H9 (cell line): Measurements from ENCODE around the gene LTB4R. TPM values are rescaled to one million over a fixed set of nuclear protein-coding genes. Genes with fewer than 3 reads are reported as not detected.

Experiments used
- DNase-seq: peaks from one replicate; pipeline ENCODE4 v3.0.0-alpha.2; 2017
- H2AFZ ChIP-seq: one replicate; pipeline ENCODE4 v1.6.1; 2013; ENCODE audit warnings: mild to moderate bottlenecking, low read length, control low read depth, moderate library complexity
- H2AK5ac ChIP-seq: 2 replicates; pipeline ENCODE4 v1.6.1; 2013; ENCODE audit warnings: low read length, control low read depth, mixed read lengths; ENCODE audit not compliant: insufficient read length
- H2BK120ac ChIP-seq: one replicate; pipeline ENCODE4 v1.6.1; 2013; ENCODE audit warnings: low read depth, mild to moderate bottlenecking, low read length, control low read depth, inconsistent platforms; ENCODE audit not compliant: poor library complexity, severe bottlenecking
- H2BK12ac ChIP-seq: 2 replicates; pipeline ENCODE4 v1.6.1; 2013; ENCODE audit warnings: low read length, control low read depth, mixed read lengths, low read depth; ENCODE audit not compliant: insufficient read length
- H2BK15ac ChIP-seq: 2 replicates; pipeline ENCODE4 v1.6.1; 2013; ENCODE audit warnings: low read depth, low read length, control low read depth
- H2BK20ac ChIP-seq: one replicate; pipeline ENCODE4 v1.6.1; 2013; ENCODE audit warnings: low read depth, mild to moderate bottlenecking, low read length, control low read depth, inconsistent platforms; ENCODE audit not compliant: poor library complexity, severe bottlenecking
- H2BK5ac ChIP-seq: 2 replicates; pipeline ENCODE4 v1.6.1; 2013; ENCODE audit warnings: low read length, control low read depth, mixed read lengths; ENCODE audit not compliant: insufficient read length
- H3K14ac ChIP-seq: 2 replicates; pipeline ENCODE4 v1.6.1; 2013; ENCODE audit warnings: low read length, control low read depth; ENCODE audit not compliant: insufficient read depth
- H3K18ac ChIP-seq: 2 replicates; pipeline ENCODE4 v1.6.1; 2013; ENCODE audit warnings: low read depth, mild to moderate bottlenecking, mixed read lengths, low read length, control low read depth; ENCODE audit not compliant: insufficient read length
- H3K23ac ChIP-seq: 2 replicates; pipeline ENCODE4 v1.6.1; 2013; ENCODE audit warnings: low read length, control low read depth, mixed read lengths, low read depth; ENCODE audit not compliant: insufficient read length
- H3K23me2 ChIP-seq: 2 replicates; pipeline ENCODE4 v1.6.1; 2013; ENCODE audit warnings: low read depth, mild to moderate bottlenecking, mixed read lengths, low read length, control low read depth; ENCODE audit not compliant: insufficient read length, poor library complexity, severe bottlenecking
- H3K27ac ChIP-seq: 2 replicates; pipeline ENCODE4 v1.5.1; 2013; ENCODE audit warnings: low read length, control low read depth, mixed read lengths, low read depth; ENCODE audit not compliant: insufficient read length
- H3K27me3 ChIP-seq: 2 replicates; pipeline ENCODE4 v1.6.1; 2013; ENCODE audit warnings: low read length, control low read depth, inconsistent platforms; ENCODE audit not compliant: insufficient read depth
- H3K4ac ChIP-seq: 2 replicates; pipeline ENCODE4 v1.6.1; 2013; ENCODE audit warnings: low read depth, mild to moderate bottlenecking, control low read depth, inconsistent platforms, low read length, moderate library complexity
- H3K4me1 ChIP-seq: 2 replicates; pipeline ENCODE4 v1.6.1; 2013; ENCODE audit warnings: low read length, control low read depth, inconsistent platforms; ENCODE audit not compliant: insufficient read depth
- H3K4me2 ChIP-seq: 2 replicates; pipeline ENCODE4 v1.6.1; 2013; ENCODE audit warnings: low read length, control low read depth, mixed read lengths; ENCODE audit not compliant: insufficient read length, insufficient read depth
- H3K56ac ChIP-seq: 2 replicates; pipeline ENCODE4 v1.6.1; 2013; ENCODE audit warnings: low read depth, mild to moderate bottlenecking, mixed read lengths, low read length, control low read depth; ENCODE audit not compliant: insufficient read length
- H3K79me1 ChIP-seq: 2 replicates; pipeline ENCODE4 v1.6.1; 2013; ENCODE audit warnings: low read depth, mild to moderate bottlenecking, moderate library complexity, low read length, control low read depth, inconsistent platforms; ENCODE audit not compliant: insufficient read depth, poor library complexity, severe bottlenecking
- H3K79me2 ChIP-seq: 2 replicates; pipeline ENCODE4 v1.6.1; 2013; ENCODE audit warnings: low read length, control low read depth, inconsistent platforms; ENCODE audit not compliant: insufficient read depth
- H3K9ac ChIP-seq: 2 replicates; pipeline ENCODE4 v1.6.1; 2013; ENCODE audit warnings: low read length, control low read depth, mixed read lengths; ENCODE audit not compliant: insufficient read length; ENCODE audit errors: extremely low read depth
- H3K9me3 ChIP-seq: one replicate; pipeline ENCODE4 v1.6.1; 2013; ENCODE audit warnings: low read depth, low read length, inconsistent platforms; ENCODE audit not compliant: control insufficient read depth
- H3T11ph ChIP-seq: one replicate; pipeline ENCODE4 v1.6.1; 2013; ENCODE audit warnings: mild to moderate bottlenecking, low read length, control low read depth, inconsistent platforms
- H4K20me1 ChIP-seq: one replicate; pipeline ENCODE4 v1.6.1; 2013; ENCODE audit not compliant: control insufficient read depth, insufficient read length, insufficient read depth
- H4K5ac ChIP-seq: 2 replicates; pipeline ENCODE4 v1.6.1; 2013; ENCODE audit warnings: low read depth, mild to moderate bottlenecking, mixed read lengths, low read length, control low read depth; ENCODE audit not compliant: insufficient read length
- H4K8ac ChIP-seq: replicated peaks from 2 replicates; pipeline ENCODE4 v1.6.1; 2013; ENCODE audit warnings: low read length, control low read depth, mixed read lengths, low read depth; ENCODE audit not compliant: insufficient read length
- H4K91ac ChIP-seq: 2 replicates; pipeline ENCODE4 v1.6.1; 2013; ENCODE audit warnings: low read depth, mild to moderate bottlenecking, moderate library complexity, mixed read lengths, low read length, control low read depth; ENCODE audit not compliant: insufficient read length
- H3K27ac Mint-ChIP-seq, 3 experiments: 2 replicates in 2 of 3; 3 replicates in 1 of 3; pipeline ENCODE4 v1.8.0; 2020 to 2021; ENCODE audit warnings: mixed read lengths in 3 of 3, mild to moderate bottlenecking in 1 of 3, moderate library complexity in 1 of 3
- H3K27me3 Mint-ChIP-seq: 2 replicates; pipeline ENCODE4 v1.8.0; 2021; ENCODE audit warnings: low read depth, mild to moderate bottlenecking, moderate library complexity, mixed read lengths
- H3K36me3 Mint-ChIP-seq, 3 experiments: 2 replicates in 2 of 3; 3 replicates in 1 of 3; pipeline ENCODE4 v1.8.0; 2020 to 2021; ENCODE audit warnings: low read depth in 3 of 3, mixed read lengths in 3 of 3; ENCODE audit not compliant: insufficient read depth in 1 of 3
- H3K4me1 Mint-ChIP-seq, 2 experiments: 2 replicates each; pipeline ENCODE4 v1.8.0; 2020; ENCODE audit warnings: mixed read lengths in 2 of 2
- H3K4me3 Mint-ChIP-seq, 2 experiments: 2 replicates in 1 of 2; 3 replicates in 1 of 2; pipeline ENCODE4 v1.8.0; 2020 to 2021; ENCODE audit warnings: mild to moderate bottlenecking in 2 of 2, mixed read lengths in 2 of 2, moderate library complexity in 1 of 2
- H3K9me3 Mint-ChIP-seq, 2 experiments: 2 replicates in 1 of 2; 3 replicates in 1 of 2; pipeline ENCODE4 v1.8.0; 2020; ENCODE audit warnings: mild to moderate bottlenecking in 2 of 2, mixed read lengths in 2 of 2, moderate library complexity in 1 of 2
- CTCF ChIP-seq: fragments of 200-600 bp; sonication (generic); conservative IDR thresholded peaks from 3 replicates; pipeline ENCODE4 v1.8.0; 2021; ENCODE audit warnings: antibody characterized with exemption, mild to moderate bottlenecking
- WGBS: extraction: QIAGEN DNeasy Blood & Tissue Kit; methylation state at CpG from one replicate; pipeline ENCODE4 v1.1.7; 2013; ENCODE audit warnings: missing lambda C conversion rate, low lambda C conversion rate, mixed read lengths; ENCODE audit not compliant: insufficient read length; ENCODE audit errors: extremely low coverage; 5-methylcytosine and 5-hydroxymethylcytosine counted together
- total RNA-seq: library from RNA; stranded (reverse); gene quantifications from 2 replicates; pipeline ENCODE4 v1.2.1, GENCODE V29; 2021

Gene LTB4R
- total RNA-seq, 1 experiment from 2014 or later = 8.9 TPM

- no peak overlapping the region for H2BK120ac ChIP-seq
- no peak overlapping the region for H3K18ac ChIP-seq
- H4K5ac ChIP-seq = no peak overlapping the region
- no peaks in the 10 kb centered on the region for H3K79me1 ChIP-seq
- no peaks in the 10 kb centered on the region for H4K20me1 ChIP-seq
- H3K23me2 ChIP-seq = no peaks in the 10 kb centered on the region
- no CpG with 5 or more reads among the region's 11 CpGs for WGBS
- no peak overlapping the region for H2BK5ac ChIP-seq
- no peak overlapping the region for H2BK15ac ChIP-seq
- no peak overlapping the region for H3K4me2 ChIP-seq
- no peak overlapping the region for H4K91ac ChIP-seq
- no peak for DNase-seq
- no peak overlapping the region for H2BK20ac ChIP-seq
- H3K9ac ChIP-seq = no peak overlapping the region
- H3K23ac ChIP-seq = no peak overlapping the region
- H2AK5ac ChIP-seq = no peak overlapping the region
- Mint-ChIP-seq H3K9me3 (no peaks in the 10 kb centered on the region), H3K36me3 (peaks cover 7 to 48% (median 17%) of the 10 kb centered on the region in 3 experiments; a peak in 6 of 7 replicates), H3K4me3 (no peak overlapping the region; a peak in 1 of 5 replicates), H3K4me1 (peaks cover under 1 to 5% of the 10 kb centered on the region in 2 experiments), H3K27ac (no peak overlapping the region), H3K27me3 (no peaks in the 10 kb centered on the region)
- H3K56ac ChIP-seq = no peak overlapping the region
- no peak overlapping the region for H4K8ac ChIP-seq
- no peak for TF ChIP-seq CTCF
- no peak overlapping the region for H3K4ac ChIP-seq
- no peak overlapping the region for H3K14ac ChIP-seq
- H3T11ph ChIP-seq = no peak overlapping the region
- no peak overlapping the region for H3K27ac ChIP-seq
- H3K27me3 ChIP-seq = no peaks in the 10 kb centered on the region
- no peak overlapping the region for H2AFZ ChIP-seq
- H3K79me2 ChIP-seq = no peaks in the 10 kb centered on the region
- no peaks in the 10 kb centered on the region for H3K4me1 ChIP-seq
- no peaks in the 10 kb centered on the region for H3K9me3 ChIP-seq
- no peak overlapping the region for H2BK12ac ChIP-seq
Measured at GRCh38 chr14:24292118-24292807, 19.0 kb upstream of the LTB4R start.
